NT2/D1 (cell line): ENCODE data around the gene ERGIC1.

Experiments used
- SUZ12 ChIP-seq: IDR thresholded peaks from 2 replicates; pipeline ENCODE4 v1.6.1; 2011; ENCODE audit not compliant: insufficient read length, insufficient read depth; ENCODE audit errors: extremely low read depth
- ZNF274 ChIP-seq: IDR thresholded peaks from 2 replicates; pipeline ENCODE4 v1.6.1; 2011; ENCODE audit warnings: mild to moderate bottlenecking, low read depth, low read length

GRCh38 chr5:172999372-172999973 is 165.4 kb downstream of the ERGIC1 start:
- TF ChIP-seq ZNF274 (no peak), SUZ12 (no peak)
